GM18508 (cell line): ENCODE data around the gene ZNF638.

Experiments used
- ATAC-seq: cut with Tn5 transposase; IDR thresholded peaks from one replicate; pipeline ENCODE4 v1.9.1; 2021; ENCODE audit warnings: moderate number of reproducible peaks; ENCODE audit not compliant: insufficient read depth, unreplicated experiment

The ZNF638 gene

GRCh38 chr2:71466301-71467179, 135.0 kb downstream of the ZNF638 start:
- no peak for ATAC-seq

DNA sequence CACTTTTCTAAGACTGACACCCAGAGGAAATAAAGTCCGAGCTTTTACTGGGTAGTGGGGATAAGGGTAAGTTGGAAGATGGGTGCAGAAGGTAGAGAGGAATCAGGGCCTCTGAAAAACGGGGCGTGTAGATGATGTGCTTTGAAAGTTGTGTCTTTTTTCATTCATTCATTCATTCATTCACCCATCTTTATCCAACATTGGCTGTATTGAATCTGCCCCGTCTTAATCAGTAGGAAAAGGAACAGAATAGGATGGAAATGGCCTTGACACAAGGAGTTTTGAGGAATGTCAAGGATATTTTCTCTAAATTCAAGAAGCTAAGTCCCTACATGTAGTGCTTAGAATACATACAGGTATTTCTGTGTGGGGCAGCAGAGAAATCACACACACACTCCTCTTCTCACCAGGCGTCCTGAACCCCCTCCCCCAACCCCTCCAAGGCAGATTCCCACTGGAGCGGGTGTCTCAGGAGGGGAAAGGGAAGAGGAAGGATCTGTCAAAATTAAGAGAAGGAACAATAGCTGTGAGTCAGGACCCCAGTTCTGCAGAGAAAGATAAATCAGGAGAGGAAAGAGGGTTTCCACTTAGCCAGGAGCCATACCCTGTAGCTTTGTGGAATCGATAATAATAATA, 135.7 kb downstream of the ZNF638 start:
- no peak for ATAC-seq

- ATAC-seq = no peak
Observed at GRCh38 chr2:71468279-71469015, 136.9 kb downstream of the ZNF638 start.

DNA sequence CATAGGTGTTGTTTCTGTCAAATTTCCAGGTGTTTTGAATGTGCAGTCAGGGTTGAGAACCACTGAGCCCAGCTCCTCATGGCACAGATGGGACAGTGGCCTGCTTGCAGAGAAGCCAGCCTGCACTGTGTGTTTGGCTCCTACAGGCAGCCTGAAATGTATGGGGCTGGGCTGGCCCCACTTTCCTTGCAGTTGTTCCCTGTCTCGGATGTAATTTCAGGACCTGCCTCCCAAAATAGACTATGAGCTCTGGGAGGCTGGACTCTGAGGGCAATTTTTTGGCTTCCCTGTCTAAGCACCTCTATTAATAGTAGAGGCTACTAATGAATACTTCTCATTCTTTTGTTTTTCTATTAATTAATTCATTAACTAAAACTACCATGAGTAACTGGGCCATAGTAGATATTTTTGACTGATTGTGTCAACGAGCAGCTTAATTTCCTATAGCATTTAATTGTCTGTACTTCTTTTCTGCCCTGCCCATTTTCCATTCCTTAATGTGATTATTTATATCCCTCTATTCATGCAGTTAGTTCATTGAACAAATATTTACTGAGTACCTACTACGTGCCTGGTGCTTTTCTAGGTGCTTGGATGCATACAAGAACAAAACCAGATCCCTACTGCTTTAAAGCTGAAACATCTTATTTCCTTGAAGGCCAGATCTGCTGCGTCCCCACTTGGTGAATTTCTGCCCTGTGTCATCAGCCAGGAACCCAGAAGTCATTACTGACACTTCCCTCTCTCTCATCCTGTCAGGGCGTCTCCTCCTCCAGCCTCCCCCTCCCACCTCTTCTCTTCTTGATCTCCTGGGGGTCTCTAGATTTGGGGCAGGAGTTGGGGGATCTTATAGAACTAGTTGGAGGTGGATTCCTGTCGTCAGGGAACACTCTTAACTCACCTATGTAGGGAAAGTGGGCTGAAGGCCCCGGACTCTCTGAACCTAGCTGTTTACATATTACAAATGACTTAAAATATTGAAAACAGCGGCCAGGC, 138.1 kb downstream of the ZNF638 start:
- ATAC-seq = no peak

DNA sequence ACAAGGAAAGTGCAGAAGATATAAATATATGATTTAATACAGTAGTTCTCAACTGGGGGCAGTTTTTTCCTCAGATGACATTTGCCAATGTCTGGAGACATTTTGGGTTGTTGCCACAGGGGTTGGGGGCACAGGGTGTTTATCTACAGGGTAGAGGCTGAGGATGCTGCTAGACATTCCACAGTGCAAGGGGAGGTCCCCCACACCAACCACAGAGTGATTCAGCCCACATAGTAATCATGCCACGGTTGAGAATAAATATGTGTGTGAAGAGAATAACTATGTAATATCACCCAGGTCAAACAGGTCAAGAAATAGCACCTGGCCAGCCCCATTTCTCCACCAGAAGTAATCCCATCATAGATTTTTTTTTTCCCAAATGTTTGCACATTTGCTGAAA, 139.7 kb downstream of the ZNF638 start:
- ATAC-seq = no peak

DNA sequence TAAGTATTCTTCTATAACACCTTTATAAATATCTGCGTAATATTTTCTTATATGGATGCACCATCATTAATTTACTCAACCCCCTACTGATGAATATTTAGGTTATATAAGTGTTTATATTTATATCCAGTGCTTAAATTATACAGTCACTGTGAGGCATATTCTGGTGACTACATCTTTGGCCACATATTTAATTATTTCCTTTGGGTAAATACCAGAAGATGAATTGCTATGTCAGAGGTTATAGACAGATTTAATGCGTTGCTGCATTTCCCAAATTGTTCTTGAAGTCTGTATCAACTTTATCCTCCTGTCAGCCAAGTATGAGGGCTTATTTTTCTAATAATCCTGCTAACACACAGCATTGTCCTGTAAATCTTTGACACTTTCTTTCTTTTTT, 140.4 kb downstream of the ZNF638 start:
- ATAC-seq = no peak

DNA sequence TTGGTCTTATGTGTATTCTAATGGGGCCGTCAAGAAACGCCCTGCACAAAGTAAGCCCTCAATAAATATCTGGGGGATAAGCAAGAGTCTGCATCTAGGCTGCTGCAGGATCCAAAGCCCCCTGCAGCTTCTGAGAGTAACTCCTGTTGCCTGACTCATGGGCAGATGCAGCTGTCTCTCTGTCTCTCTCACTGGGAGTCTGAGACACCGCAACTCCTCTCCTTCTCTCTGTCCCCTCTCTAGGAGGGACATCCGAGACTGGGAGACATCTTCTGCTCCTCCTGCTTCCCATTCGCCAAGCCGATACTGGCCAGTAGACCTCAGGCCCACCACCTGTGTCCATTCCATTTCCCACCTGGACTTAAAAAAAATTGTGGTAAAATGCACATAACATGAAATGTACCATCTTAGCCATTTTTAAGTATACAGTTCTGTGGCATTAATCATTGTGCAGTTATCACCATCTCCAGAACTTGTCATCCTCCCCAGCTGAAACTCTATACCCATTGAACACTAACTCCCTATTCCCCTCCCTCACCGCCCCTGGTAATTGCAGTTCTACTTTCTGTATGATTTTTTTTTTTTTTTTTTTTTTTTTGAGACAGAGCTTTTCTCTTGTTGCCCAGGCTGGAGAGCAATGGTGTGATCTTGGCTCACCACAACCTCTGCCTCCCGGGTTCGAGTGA, 141.9 kb downstream of the ZNF638 start:
- ATAC-seq = no peak

DNA sequence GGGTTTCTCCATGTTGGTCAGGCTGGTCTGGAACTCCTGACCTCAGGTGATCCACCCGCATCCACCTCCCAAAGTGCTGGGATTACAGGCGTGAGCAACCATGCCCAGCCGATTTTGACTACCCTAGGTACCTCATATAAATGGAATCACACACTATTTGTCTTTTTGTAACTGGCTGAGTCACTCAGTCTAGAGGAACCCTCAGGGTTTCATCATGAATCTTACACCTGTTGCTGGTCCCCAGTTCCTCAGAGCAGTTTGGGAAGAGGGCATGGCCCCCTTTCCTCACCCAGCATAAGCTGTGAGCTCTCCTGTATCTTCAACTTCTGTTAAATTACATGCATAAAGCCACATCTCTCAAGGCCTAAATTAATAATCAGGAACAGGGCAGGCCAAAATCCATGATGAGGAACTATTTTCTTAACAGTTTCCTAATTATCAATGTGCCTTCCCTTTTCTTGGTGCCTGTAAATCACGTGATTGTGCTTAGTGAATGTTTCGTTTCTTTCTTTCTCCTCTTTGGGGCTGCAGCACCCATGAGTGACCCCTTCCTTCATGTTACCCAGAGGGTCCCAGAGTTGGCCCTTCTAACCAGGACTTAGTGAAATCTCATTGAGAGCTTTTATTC, 142.6 kb downstream of the ZNF638 start:
- no peak for ATAC-seq

GRCh38 chr2:71474744-71475397, 143.3 kb downstream of the ZNF638 start:
- ATAC-seq = no peak

GRCh38 chr2:71476495-71476894, 144.9 kb downstream of the ZNF638 start:
- no peak for ATAC-seq

- ATAC-seq = no peak
Observed at GRCh38 chr2:71477231-71477691, 145.7 kb downstream of the ZNF638 start.

DNA sequence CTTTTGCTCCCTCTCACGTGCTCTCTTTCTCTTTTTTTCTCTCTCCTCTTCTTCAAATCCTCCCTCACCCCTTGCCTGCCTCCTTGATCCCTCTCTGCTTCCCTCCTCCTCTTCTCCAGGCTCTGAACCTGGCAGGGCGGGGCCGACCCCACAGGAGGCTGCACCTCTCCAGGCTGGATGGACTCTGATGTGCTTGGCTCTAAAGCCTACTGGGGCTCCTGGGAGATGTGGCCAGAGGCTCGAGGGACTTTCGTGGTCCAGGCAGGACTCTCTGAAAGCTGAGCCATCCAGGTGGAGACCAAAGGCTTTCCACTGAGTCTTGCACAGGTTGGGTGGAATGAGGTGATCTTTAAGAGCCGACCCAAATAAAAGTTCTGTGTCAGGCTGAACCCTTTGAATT, 147.2 kb downstream of the ZNF638 start:
- ATAC-seq = no peak

GRCh38 chr2:71479261-71479660, 147.7 kb downstream of the ZNF638 start:
- no peak for ATAC-seq

GRCh38 chr2:71481111-71481510, 149.5 kb downstream of the ZNF638 start:
- ATAC-seq = no peak

DNA sequence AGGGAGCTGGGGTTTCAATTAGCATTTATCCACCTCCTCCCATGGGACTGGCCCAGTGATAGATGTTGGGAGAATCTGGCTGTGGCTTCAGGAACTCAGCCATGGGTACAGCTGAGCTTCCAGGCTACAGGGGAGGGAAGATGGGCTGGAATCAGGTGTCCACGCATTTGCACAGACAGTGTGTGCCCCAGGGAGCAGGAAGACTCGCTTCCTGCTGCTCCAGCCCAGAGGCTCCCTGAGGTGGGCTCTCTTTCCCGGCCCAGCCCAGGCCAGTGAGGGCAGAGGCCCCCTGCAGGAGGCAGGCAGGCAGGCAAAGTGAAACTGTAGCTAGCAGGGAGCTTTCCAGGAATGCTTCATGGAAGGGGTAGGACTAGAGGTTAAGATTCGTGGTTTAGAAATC, 150.5 kb downstream of the ZNF638 start:
- no peak for ATAC-seq

DNA sequence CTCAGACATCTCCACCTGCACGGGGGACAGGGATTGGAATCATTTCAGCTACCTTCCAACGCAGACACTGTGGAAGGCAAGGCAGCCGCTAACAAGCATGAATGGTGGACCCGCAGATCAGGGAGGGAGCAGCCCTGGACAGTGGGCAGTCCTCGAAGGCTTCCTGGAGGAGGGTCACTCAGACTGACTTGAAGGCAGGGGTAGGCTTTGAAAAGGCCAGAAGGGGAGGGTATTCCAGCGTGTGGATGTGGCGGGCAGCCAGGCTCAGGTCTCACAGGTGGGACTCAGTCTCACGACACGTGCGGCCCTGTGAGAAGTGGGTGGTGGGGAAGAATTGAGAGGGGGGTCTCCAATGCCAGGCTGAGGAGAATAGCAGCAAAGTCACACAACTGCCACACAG, 151.7 kb downstream of the ZNF638 start:
- no peak for ATAC-seq

- no peak for ATAC-seq
Observed at GRCh38 chr2:71484354-71484753, 152.8 kb downstream of the ZNF638 start.
